Measurements from ENCODE around the gene LRP1-AS. TPM values are rescaled to one million over a fixed set of nuclear protein-coding genes. Genes with fewer than 3 reads are reported as not detected.
A peak's percentile ranks its signal among the peaks of the same experiment; 100 is the strongest.
"Not testable (repeated sequence)": the region's sequence is repeated elsewhere in the genome, so short reads cannot be mapped to it uniquely, and the experiment has no call there.

Gene LRP1-AS
- total RNA-seq, 2 donors from 2014 or later: not detected

GRCh38 chr12:57126561-57126960 is 20.9 kb downstream of the LRP1-AS start:
- Histone ChIP-seq H3K36me3 (no peaks in the 10 kb centered on the region), H3K27me3 (replicated peaks; ENCODE audit: insufficient read depth) (no peaks in the 10 kb centered on the region), H3K27ac (peak overlapping the region; percentile 94 to 99), H3K9me3 (no peaks in the 10 kb centered on the region), H3K4me1 (replicated peaks) (no peaks in the 10 kb centered on the region), H3K4me3 (peak overlapping the region in 1 of 2 donors; percentile 60)
- no peak for TF ChIP-seq CTCF (IDR thresholded peaks at IDR 0.05)
- no peak for TF ChIP-seq POLR2A (IDR thresholded peaks at IDR 0.05)
- no peak for DNase-seq (ENCODE audit: low spot score)
- intact Hi-C loops (cut with DNase I): no loop called here
- 24% methylated on average over 7 of the region's 7 CpGs for WGBS

- Histone ChIP-seq H3K4me3 (no peak overlapping the region), H3K27me3 (replicated peaks; ENCODE audit: insufficient read depth) (no peaks in the 10 kb centered on the region), H3K9me3 (no peaks in the 10 kb centered on the region), H3K27ac (peak overlapping the region in 1 of 2 donors; percentile 94), H3K36me3 (no peaks in the 10 kb centered on the region), H3K4me1 (replicated peaks) (no peaks in the 10 kb centered on the region)
- intact Hi-C loops (cut with DNase I): no loop called here
- DNase-seq (ENCODE audit: low spot score): no peak
- TF ChIP-seq CTCF (IDR thresholded peaks at IDR 0.05): no peak
- 95% methylated on average over 11 of the region's 11 CpGs for WGBS
These were observed 21.4 kb downstream of the LRP1-AS start for GRCh38 chr12:57126061-57126460.

DNA sequence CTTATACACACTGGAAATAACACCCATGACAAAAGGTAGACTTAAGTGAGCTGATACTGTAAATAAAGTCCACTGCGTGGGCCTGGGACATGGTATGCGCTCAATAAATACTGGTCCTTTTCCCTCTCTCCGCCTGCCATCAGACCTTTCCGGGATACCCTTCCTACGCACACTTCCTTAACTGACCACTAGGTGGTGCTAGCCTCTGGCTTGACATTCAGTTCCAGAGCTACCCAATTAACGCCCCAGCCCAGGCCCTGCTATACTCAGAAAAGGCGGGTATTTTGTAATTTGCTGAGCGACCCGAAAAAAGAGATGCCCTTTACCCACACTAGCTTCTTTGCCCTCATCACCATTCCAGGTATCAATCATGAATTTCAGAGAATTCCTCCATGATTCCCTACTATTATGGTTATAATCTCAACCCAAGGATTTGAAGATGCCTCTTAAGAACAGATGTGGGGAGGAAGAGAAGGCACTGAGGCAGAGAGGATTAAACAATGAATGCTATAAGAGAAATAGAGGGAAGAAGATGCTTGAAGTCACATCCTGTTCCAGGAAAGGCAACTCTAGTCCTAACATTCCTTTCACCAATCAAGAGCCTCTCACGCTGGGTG is 23.1 kb downstream of the LRP1-AS start:
- intact Hi-C loops (cut with DNase I): loop anchor here (2.0 kb wide), 2 partner anchors 48 to 58 kb away; no protein-coding TSS in a partner anchor
- WGBS: 14% methylated on average over 10 of the region's 10 CpGs
- Histone ChIP-seq H3K27ac (no peak overlapping the region), H3K36me3 (no peaks in the 10 kb centered on the region), H3K4me3 (no peak overlapping the region), H3K9me3 (no peaks in the 10 kb centered on the region), H3K4me1 (replicated peaks) (no peaks in the 10 kb centered on the region), H3K27me3 (replicated peaks; ENCODE audit: insufficient read depth) (no peaks in the 10 kb centered on the region)
- DNase-seq (ENCODE audit: low spot score): peak; percentile 67
- TF ChIP-seq CTCF (IDR thresholded peaks at IDR 0.05): peak; percentile 93 to 96 (median 96)
- TF ChIP-seq POLR2AphosphoS5 (IDR thresholded peaks at IDR 0.05): peak; percentile 68
- TF ChIP-seq POLR2A (IDR thresholded peaks at IDR 0.05): no peak

- Histone ChIP-seq H3K4me1 (replicated peaks) (no peaks in the 10 kb centered on the region), H3K27ac (no peak overlapping the region), H3K36me3 (no peaks in the 10 kb centered on the region), H3K4me3 (no peak overlapping the region), H3K27me3 (replicated peaks; ENCODE audit: insufficient read depth) (no peaks in the 10 kb centered on the region), H3K9me3 (no peaks in the 10 kb centered on the region)
- WGBS: 34% methylated on average over 2 of the region's 2 CpGs
- TF ChIP-seq CTCF (IDR thresholded peaks at IDR 0.05) (no peak), POLR2AphosphoS5 (IDR thresholded peaks at IDR 0.05) (no peak), POLR2A (IDR thresholded peaks at IDR 0.05) (no peak)
- intact Hi-C loops (cut with DNase I): loop anchor here (2.0 kb wide), 2 partner anchors 49 to 59 kb away; no protein-coding TSS in a partner anchor
- no peak for DNase-seq (ENCODE audit: low spot score)
These were observed 23.6 kb downstream of the LRP1-AS start for GRCh38 chr12:57123813-57124212.

DNA sequence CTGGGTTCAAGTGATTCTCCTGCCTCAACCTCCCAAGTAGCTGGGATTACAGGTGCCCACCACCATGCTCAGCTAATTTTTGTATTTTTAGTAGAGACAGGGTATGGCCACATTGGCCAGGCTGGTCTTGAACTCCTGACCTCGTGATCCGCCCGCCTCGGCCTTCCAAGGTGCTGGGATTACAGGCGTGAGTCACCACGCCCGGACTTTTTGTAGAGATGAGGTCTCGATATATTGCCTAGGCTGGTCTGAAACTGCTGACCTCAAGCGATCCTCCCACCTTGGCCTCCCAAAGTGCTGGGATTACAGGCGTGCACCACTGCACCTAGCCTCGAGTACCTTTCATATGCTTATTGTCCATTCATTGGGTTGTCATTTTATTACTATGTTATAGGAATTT is 26.7 kb downstream of the LRP1-AS start:
- H3K36me3 ChIP-seq; H3K9me3 ChIP-seq; H3K4me3 ChIP-seq; H3K27ac ChIP-seq; intact Hi-C loops (cut with DNase I); H3K4me1 ChIP-seq (replicated peaks); DNase-seq (ENCODE audit: low spot score); H3K27me3 ChIP-seq (replicated peaks; ENCODE audit: insufficient read depth): not testable (repeated sequence)
- 91% methylated on average over 11 of the region's 11 CpGs for WGBS

All from prostate gland (tissue), 2 donors.